T-helper 2 cell (primary cell): ENCODE results near the gene PGP.

Experiments
- DNase-seq, 5 experiments: peaks; one replicate each; pipeline versions ENCODE4 v3.0.0 to v3.0.0-alpha.2; 2012 to 2022

The PGP gene

GRCh38 chr16:2197765-2198164 is 16.9 kb downstream of the PGP start:
- DNase-seq: no peak

- no peak for DNase-seq
These were observed 17.6 kb downstream of the PGP start for GRCh38 chr16:2196981-2197511.

- DNase-seq: peak in 1 of 5 experiments; percentile 31
These were observed 18.3 kb downstream of the PGP start, which contains the start of gene CASKIN1 for GRCh38 chr16:2196162-2196980. CASKIN1 (minus strand) TSS chr16:2196605; CDS start chr16:2196432, 173 bp downstream.

GRCh38 chr16:2195322-2196161 is 19.1 kb downstream of the PGP start:
- no peak for DNase-seq

- peak in 3 of 5 experiments; percentile 27 to 68 (median 41) for DNase-seq
These were observed 19.8 kb downstream of the PGP start for GRCh38 chr16:2194852-2195321.

GRCh38 chr16:2194166-2194834 is 20.3 kb downstream of the PGP start:
- DNase-seq: no peak

- no peak for DNase-seq
These were observed 23.3 kb downstream of the PGP start for GRCh38 chr16:2191446-2191706.

- no peak for DNase-seq
These were observed 23.8 kb downstream of the PGP start for GRCh38 chr16:2190659-2191445.

- DNase-seq: no peak
These were observed 24.5 kb downstream of the PGP start for GRCh38 chr16:2190002-2190658.

- no peak for DNase-seq
These were observed 25.3 kb downstream of the PGP start for GRCh38 chr16:2189252-2189893.

- no peak for DNase-seq
These were observed 26.2 kb downstream of the PGP start for GRCh38 chr16:2188395-2188794.

- no peak for DNase-seq
These were observed 27.4 kb downstream of the PGP start for GRCh38 chr16:2187212-2187611.

- DNase-seq: no peak
These were observed 28.1 kb downstream of the PGP start for GRCh38 chr16:2186505-2186904.

- DNase-seq: no peak
These were observed 28.6 kb downstream of the PGP start for GRCh38 chr16:2186064-2186463.

GRCh38 chr16:2184962-2185361 is 29.7 kb downstream of the PGP start:
- DNase-seq: no peak

GRCh38 chr16:2184346-2184745 is 30.3 kb downstream of the PGP start:
- DNase-seq: no peak

GRCh38 chr16:2183671-2184070 is 31.0 kb downstream of the PGP start:
- DNase-seq: no peak

- no peak for DNase-seq
These were observed 32.7 kb downstream of the PGP start for GRCh38 chr16:2181952-2182351.

GRCh38 chr16:2180962-2181923 is 33.4 kb downstream of the PGP start:
- DNase-seq: no peak

GRCh38 chr16:2180461-2180860 is 34.2 kb downstream of the PGP start:
- no peak for DNase-seq
